GM12878 (cell line): ENCODE measurements around the gene KRTAP20-1. TPM values are rescaled to one million over a fixed set of nuclear protein-coding genes. Genes with fewer than 3 reads are reported as not detected.

Source experiments
- ATAC-seq: fragments of 200-7000 bp; cut with Tn5 transposase; 3 replicates; pipeline ENCODE4 v1.9.1; 2020; ENCODE audit warnings: mild to moderate bottlenecking, moderate library complexity
- BruUV-seq: library from RNA; stranded (reverse); fragments of 400-500 nt; replicated peaks from 2 replicates; lab custom pipeline; 2021; lab: Mats Ljungman, UMichigan
- CTCF ChIA-PET: fragments of 300-600 bp; sonication (Branson Sonifier 250); formaldehyde crosslinking; extraction: SDS; loops from one replicate; lab custom pipeline; 2021; ENCODE audit warnings: inconsistent platforms; lab: Yijun Ruan, JAX
- POLR2A ChIA-PET: fragments of 350-600 bp; formaldehyde crosslinking; extraction: SDS; loops from one replicate; lab custom pipeline; 2021; ENCODE audit warnings: inconsistent platforms; lab: Charles Lee
- RAD21 ChIA-PET: fragments of 300-600 bp; sonication (Branson Sonifier 250); formaldehyde crosslinking; loops from one replicate; lab custom pipeline; 2023; ENCODE audit warnings: antibody characterized with exemption; ENCODE audit not compliant: unreplicated experiment; lab: Charles Lee
- SMC1A ChIA-PET: fragments of 300-600 bp; sonication (Branson Sonifier 250); formaldehyde crosslinking; loops from one replicate; lab custom pipeline; 2023; ENCODE audit not compliant: unreplicated experiment, uncharacterized antibody; lab: Charles Lee
- DNase-seq: peaks from one replicate; pipeline ENCODE4 v3.0.0-alpha.2; 2011; ENCODE audit warnings: low read depth, low spot score
- FAIRE-seq: peaks from 3 replicates; lab custom pipeline; 2011; peaks lifted over from hg19 to GRCh38; lab: Jason Lieb, UNC
- H2AFZ ChIP-seq: 2 replicates; pipeline ENCODE4 v1.6.0; 2011; ENCODE audit warnings: low read depth, low read length, control low read depth; ENCODE audit not compliant: control insufficient read depth
- H3K27ac ChIP-seq: 2 replicates; pipeline ENCODE4 v1.5.1; 2011; ENCODE audit warnings: control low read depth; ENCODE audit not compliant: control insufficient read depth, insufficient read depth
- H3K27me3 ChIP-seq, 2 experiments: replicated peaks in 1 of 2; 2 replicates each; pipeline versions ENCODE4 v1.6.0 to v1.6.1; 2011; ENCODE audit warnings: low read length in 1 of 2; ENCODE audit not compliant: control insufficient read depth in 2 of 2, insufficient read depth in 2 of 2
- H3K36me3 ChIP-seq, 2 experiments: 2 replicates each; pipeline ENCODE4 v1.5.1; 2011; ENCODE audit warnings: low read length in 1 of 2; ENCODE audit not compliant: control insufficient read depth in 2 of 2, insufficient read depth in 2 of 2
- H3K4me1 ChIP-seq: 2 replicates; pipeline ENCODE4 v1.6.1; 2011; ENCODE audit warnings: mild to moderate bottlenecking, low read length, moderate library complexity, mixed read lengths; ENCODE audit not compliant: control insufficient read depth, insufficient read depth
- H3K4me2 ChIP-seq: 2 replicates; pipeline ENCODE4 v1.6.0; 2011; ENCODE audit warnings: control low read depth; ENCODE audit not compliant: control insufficient read depth, insufficient read depth
- H3K4me3 ChIP-seq: fragments of 200-600 bp; sonication (generic); 2 replicates; pipeline ENCODE4 v1.5.1; 2016
- H3K79me2 ChIP-seq: 2 replicates; pipeline ENCODE4 v1.6.0; 2011; ENCODE audit warnings: low read length; ENCODE audit not compliant: control insufficient read depth, insufficient read depth
- H3K9ac ChIP-seq: 2 replicates; pipeline ENCODE4 v1.8.0; 2011; ENCODE audit warnings: low read length, control low read depth, mixed read lengths; ENCODE audit not compliant: control insufficient read depth, insufficient read depth
- H3K9me3 ChIP-seq: replicated peaks from 3 replicates; pipeline ENCODE4 v1.5.1; 2011; ENCODE audit warnings: mild to moderate bottlenecking, low read length; ENCODE audit not compliant: control insufficient read depth, insufficient read depth
- H4K20me1 ChIP-seq: 2 replicates; pipeline ENCODE4 v1.6.0; 2011; ENCODE audit not compliant: control insufficient read depth, insufficient read depth
- ATF7 ChIP-seq: fragments of 450-650 bp; IDR thresholded peaks from 2 replicates; pipeline ENCODE4 v1.6.1; 2016; ENCODE audit warnings: low read depth, mild to moderate bottlenecking
- BHLHE40 ChIP-seq, 2 experiments: fragments of 450-650 bp in 1 of 2; IDR thresholded peaks; 2 replicates each; pipeline ENCODE4 v1.6.1; 2011 to 2017; ENCODE audit warnings: low read depth in 2 of 2, borderline replicate concordance in 1 of 2, improper control_type of control experiment in 1 of 2, low read length in 1 of 2, mild to moderate bottlenecking in 1 of 2
- CREB1 ChIP-seq: IDR thresholded peaks from 2 replicates; pipeline ENCODE4 v1.6.1; 2012; ENCODE audit warnings: low read depth, mild to moderate bottlenecking, inconsistent platforms
- DPF2 ChIP-seq: fragments of 450-650 bp; IDR thresholded peaks from 2 replicates; pipeline ENCODE4 v1.6.1; 2017; ENCODE audit warnings: mild to moderate bottlenecking
- FOXM1 ChIP-seq: IDR thresholded peaks from 2 replicates; pipeline ENCODE4 v1.6.1; 2012; ENCODE audit warnings: low read depth, mild to moderate bottlenecking, inconsistent platforms, low read length, moderate library complexity
- HCFC1 ChIP-seq: fragments of 150-350 bp; IDR thresholded peaks from 2 replicates; pipeline ENCODE4 v1.6.1; 2014; ENCODE audit warnings: low read length
- LARP7 ChIP-seq: fragments of 450-650 bp; IDR thresholded peaks from 2 replicates; pipeline ENCODE4 v1.6.1; 2017; ENCODE audit warnings: mild to moderate bottlenecking
- MEF2B ChIP-seq: fragments of 450-650 bp; IDR thresholded peaks from 2 replicates; pipeline ENCODE4 v1.6.1; 2018; ENCODE audit warnings: mild to moderate bottlenecking, moderate library complexity; ENCODE audit not compliant: partially characterized antibody, poor library complexity, severe bottlenecking
- MYC ChIP-seq: IDR thresholded peaks from 2 replicates; pipeline ENCODE4 v1.6.1; 2011; ENCODE audit warnings: mild to moderate bottlenecking, low read length, moderate library complexity, inconsistent platforms; ENCODE audit not compliant: insufficient read depth, insufficient replicate concordance, insufficient read length, severe bottlenecking
- NFIC ChIP-seq: IDR thresholded peaks from 2 replicates; pipeline ENCODE4 v1.6.1; 2012; ENCODE audit warnings: low read depth, mild to moderate bottlenecking, inconsistent platforms, low read length, moderate library complexity
- NFYB ChIP-seq: IDR thresholded peaks from 2 replicates; pipeline ENCODE4 v1.6.1; 2011; ENCODE audit warnings: low read depth, mild to moderate bottlenecking, low read length, improper control_type of control experiment, moderate library complexity; ENCODE audit not compliant: insufficient read depth
- NKRF ChIP-seq: fragments of 450-650 bp; conservative IDR thresholded peaks from 2 replicates; pipeline ENCODE4 v1.6.1; 2017; ENCODE audit warnings: mild to moderate bottlenecking, moderate library complexity
- PBX3 ChIP-seq: IDR thresholded peaks from 2 replicates; pipeline ENCODE4 v1.6.1; 2011; ENCODE audit warnings: mild to moderate bottlenecking, low read depth, low read length, moderate library complexity; ENCODE audit not compliant: insufficient replicate concordance
- SMC3 ChIP-seq: IDR thresholded peaks from 2 replicates; pipeline ENCODE4 v1.6.1; 2011; ENCODE audit warnings: low read length, improper control_type of control experiment, borderline replicate concordance
- TARDBP ChIP-seq: IDR thresholded peaks from 2 replicates; pipeline ENCODE4 v1.6.1; 2016; ENCODE audit warnings: borderline replicate concordance
- WGBS: methylation state at CpG from one replicate; pipeline ENCODE4 v1.1.6; 2016; ENCODE audit warnings: low lambda C conversion rate; ENCODE audit not compliant: insufficient replicate concordance, insufficient coverage; ENCODE audit errors: missing lambda C conversion rate; 5-methylcytosine and 5-hydroxymethylcytosine counted together
- in situ Hi-C: fragments of 300-500 bp; cut with MboI; formaldehyde crosslinking; loops from 9 replicates; pipeline ENCODE4 v1.14.3; 2018; ENCODE audit warnings: mixed read lengths
- intact Hi-C: fragments of 100-400 bp; cut with micrococcal nuclease; formaldehyde crosslinking; loops from one replicate; pipeline ENCODE4 v1.14.2; 2022; ENCODE audit not compliant: unreplicated experiment
- polyA plus RNA-seq, 11 experiments: library from polyadenylated mRNA; depleted of rRNA in 4 of 11; unstranded in 6 of 11; stranded (reverse) in 5 of 11; fragments of >200 nt; fragmentation: Nextera tagmentation in 4 of 11; fragmentation: Illumina TruSeq in 1 of 11; extraction: Ambion mirVana in 4 of 11; extraction: Trizol in 1 of 11; gene quantifications; 1 replicate in 1 of 11; 2 replicates in 10 of 11; pipeline versions ENCODE4 v1.2.1 to v1.2.3, GENCODE V29; 2011 to 2016; ENCODE audit warnings: inconsistent platforms in 2 of 11, missing spikeins in 2 of 11, low read depth in 1 of 11
- total RNA-seq, 4 experiments: library from RNA; depleted of rRNA in 3 of 4; stranded (reverse); fragments of >200 nt in 3 of 4; fragmentation: Illumina TruSeq in 1 of 4; extraction: Trizol in 1 of 4; gene quantifications; 2 replicates each; pipeline versions ENCODE4 v1.2.1 to v1.2.3, GENCODE V29; 2013 to 2021
- TF ChIP-seq, protein P1 (sequence below), 3 experiments: IDR thresholded peaks in 2 of 3; conservative IDR thresholded peaks in 1 of 3; 2 replicates each; pipeline ENCODE4 v1.5.1; 2011; ENCODE audit warnings: low read depth in 3 of 3, low read length in 3 of 3, mild to moderate bottlenecking in 3 of 3, control low read depth in 2 of 3, moderate library complexity in 2 of 3, inconsistent platforms in 1 of 3, mixed read lengths in 1 of 3; ENCODE audit not compliant: control insufficient read depth in 2 of 3, insufficient read depth in 1 of 3; ENCODE audit errors: extremely low read depth in 1 of 3
- TF ChIP-seq, protein P2 (sequence below): IDR thresholded peaks from 2 replicates; pipeline ENCODE4 v1.6.1; 2011; ENCODE audit warnings: borderline replicate concordance, low read depth, mild to moderate bottlenecking, moderate library complexity, low read length; ENCODE audit not compliant: insufficient read depth, poor library complexity, severe bottlenecking

The KRTAP20-1 gene
- total and polyA plus RNA-seq, 10 of the 15 experiments (the other 5 are each of a cell fraction or from before 2014, with no cell fraction given), result not detected

DNA sequence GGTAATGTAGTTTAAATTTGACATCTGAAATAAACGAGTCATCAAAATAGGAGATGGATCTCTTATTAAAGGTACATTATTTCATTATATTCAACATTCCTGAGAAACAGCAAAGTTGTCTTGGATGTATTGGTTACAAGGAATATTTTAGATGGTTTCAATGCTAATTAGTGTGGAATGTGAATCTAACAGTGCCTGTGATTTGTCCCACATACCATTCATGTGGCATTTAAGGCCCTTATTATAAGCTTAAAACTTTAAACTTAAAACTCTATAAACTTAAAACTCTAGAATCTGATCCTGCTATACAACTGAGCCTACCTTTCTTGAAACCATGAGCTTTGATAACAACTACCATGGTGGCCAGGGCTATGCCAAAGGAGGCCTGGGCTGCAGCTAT, 15.4 kb upstream of the KRTAP20-1 start, which contains the start of gene KRTAP22-1 (continued):
- TF ChIP-seq, protein P1, sequence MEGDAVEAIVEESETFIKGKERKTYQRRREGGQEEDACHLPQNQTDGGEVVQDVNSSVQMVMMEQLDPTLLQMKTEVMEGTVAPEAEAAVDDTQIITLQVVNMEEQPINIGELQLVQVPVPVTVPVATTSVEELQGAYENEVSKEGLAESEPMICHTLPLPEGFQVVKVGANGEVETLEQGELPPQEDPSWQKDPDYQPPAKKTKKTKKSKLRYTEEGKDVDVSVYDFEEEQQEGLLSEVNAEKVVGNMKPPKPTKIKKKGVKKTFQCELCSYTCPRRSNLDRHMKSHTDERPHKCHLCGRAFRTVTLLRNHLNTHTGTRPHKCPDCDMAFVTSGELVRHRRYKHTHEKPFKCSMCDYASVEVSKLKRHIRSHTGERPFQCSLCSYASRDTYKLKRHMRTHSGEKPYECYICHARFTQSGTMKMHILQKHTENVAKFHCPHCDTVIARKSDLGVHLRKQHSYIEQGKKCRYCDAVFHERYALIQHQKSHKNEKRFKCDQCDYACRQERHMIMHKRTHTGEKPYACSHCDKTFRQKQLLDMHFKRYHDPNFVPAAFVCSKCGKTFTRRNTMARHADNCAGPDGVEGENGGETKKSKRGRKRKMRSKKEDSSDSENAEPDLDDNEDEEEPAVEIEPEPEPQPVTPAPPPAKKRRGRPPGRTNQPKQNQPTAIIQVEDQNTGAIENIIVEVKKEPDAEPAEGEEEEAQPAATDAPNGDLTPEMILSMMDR (IDR thresholded peaks at IDR 0.05 in 2 of 3, conservative IDR thresholded peaks at IDR 0.05 in 1 of 3; ENCODE audit: control insufficient read depth in 2 of 3, extremely low read depth in 1 of 3, insufficient read depth in 1 of 3, low read depth in 3 of 3, low read length in 3 of 3), result no peak
- TF ChIP-seq MYC, result no peak
- TF ChIP-seq PBX3, result no peak
- no peak for TF ChIP-seq TARDBP
- TF ChIP-seq, protein P2, sequence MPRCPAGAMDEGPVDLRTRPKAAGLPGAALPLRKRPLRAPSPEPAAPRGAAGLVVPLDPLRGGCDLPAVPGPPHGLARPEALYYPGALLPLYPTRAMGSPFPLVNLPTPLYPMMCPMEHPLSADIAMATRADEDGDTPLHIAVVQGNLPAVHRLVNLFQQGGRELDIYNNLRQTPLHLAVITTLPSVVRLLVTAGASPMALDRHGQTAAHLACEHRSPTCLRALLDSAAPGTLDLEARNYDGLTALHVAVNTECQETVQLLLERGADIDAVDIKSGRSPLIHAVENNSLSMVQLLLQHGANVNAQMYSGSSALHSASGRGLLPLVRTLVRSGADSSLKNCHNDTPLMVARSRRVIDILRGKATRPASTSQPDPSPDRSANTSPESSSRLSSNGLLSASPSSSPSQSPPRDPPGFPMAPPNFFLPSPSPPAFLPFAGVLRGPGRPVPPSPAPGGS, result no peak
- no peak for TF ChIP-seq SMC3
- TF ChIP-seq, all 136 proteins: peak for 0

- no peak for ATAC-seq
- Histone ChIP-seq H3K4me2 (no peak overlapping the region), H4K20me1 (no peaks in the 10 kb centered on the region), H3K4me3 (no peak overlapping the region), H3K9ac (no peak overlapping the region), H3K27ac (no peak overlapping the region), H3K79me2 (no peaks in the 10 kb centered on the region), H3K27me3 (no peaks in the 10 kb centered on the region), H3K4me1 (no peaks in the 10 kb centered on the region), H3K36me3 (no peaks in the 10 kb centered on the region), H2AFZ (no peak overlapping the region), H3K9me3 (no peaks in the 10 kb centered on the region; the same call in 2 of the 3 replicates)
- FAIRE-seq, result no peak
- ChIA-PET CTCF (no interaction called here), SMC1A (no interaction called here), POLR2A (no interaction called here), RAD21 (no interaction called here)
- DNase-seq, result no peak
- BruUV-seq, result no TSS peak
- no peak for TF ChIP-seq FOXM1
- no peak for TF ChIP-seq NKRF
- no peak for TF ChIP-seq NFIC
- TF ChIP-seq MEF2B, result no peak
- no peak for TF ChIP-seq CREB1
- TF ChIP-seq HCFC1, result no peak
- no peak for TF ChIP-seq SMC3
- TF ChIP-seq DPF2, result no peak
- no peak for TF ChIP-seq LARP7
- TF ChIP-seq NFYB, result no peak
- TF ChIP-seq ATF7, result no peak
- no peak for TF ChIP-seq BHLHE40 (IDR thresholded peaks at IDR 0.05; ENCODE audit: borderline replicate concordance in 1 of 2, low read depth in 2 of 2, low read length in 1 of 2)
- in situ Hi-C loops (no loop called here), intact Hi-C loops (no loop called here)
- 24% methylated on average over 2 of the region's 2 CpGs for WGBS
Observed at GRCh38 chr21:30605968-30606367, 10.3 kb upstream of the KRTAP20-1 start.
